Endothelial cell of umbilical vein (primary cell): ENCODE measurements around the gene FHOD1. TPM values are rescaled to one million over a fixed set of nuclear protein-coding genes. Genes with fewer than 3 reads are reported as not detected.

ENCODE experiments used
- BruUV-seq: library from RNA; stranded (reverse); fragments of 400-500 nt; replicated peaks from 2 replicates; lab custom pipeline; 2021; lab: Mats Ljungman, UMichigan
- CTCF ChIA-PET: fragments of 300-600, 350-600 bp; sonication (Branson Sonifier 250); formaldehyde crosslinking; loops from one replicate; lab custom pipeline; 2021; ENCODE audit warnings: antibody characterized with exemption, inconsistent platforms; lab: Charles Lee
- POLR2A ChIA-PET: fragments of 300-600, 350-600 bp; sonication (Branson Sonifier 250); formaldehyde crosslinking; loops from one replicate; lab custom pipeline; 2021; ENCODE audit warnings: antibody characterized with exemption, inconsistent platforms; lab: Charles Lee
- DNase-seq: peaks from one replicate; pipeline ENCODE4 v3.0.0-alpha.2; 2011; ENCODE audit warnings: low read depth, low spot score
- FAIRE-seq: peaks from 2 replicates; lab custom pipeline; 2011; peaks lifted over from hg19 to GRCh38; lab: Jason Lieb, UNC
- H2AFZ ChIP-seq: 2 replicates; pipeline ENCODE4 v1.6.0; 2012; ENCODE audit warnings: low read depth, low read length, control low read depth, inconsistent platforms
- H3K27ac ChIP-seq: 2 replicates; pipeline ENCODE4 v1.5.1; 2011; ENCODE audit warnings: low read depth, mild to moderate bottlenecking, control low read depth, low read length, moderate library complexity; ENCODE audit not compliant: insufficient read depth
- H3K27me3 ChIP-seq, 2 experiments: 2 replicates each; pipeline versions ENCODE4 v1.6.0 to v1.6.1; 2011; ENCODE audit warnings: low read length in 2 of 2, mixed read lengths in 1 of 2; ENCODE audit not compliant: control insufficient read depth in 2 of 2, insufficient read depth in 2 of 2
- H3K36me3 ChIP-seq, 2 experiments: 2 replicates in 1 of 2; 3 replicates in 1 of 2; pipeline ENCODE4 v1.5.1; 2011; ENCODE audit warnings: low read length in 2 of 2, mild to moderate bottlenecking in 1 of 2, moderate library complexity in 1 of 2; ENCODE audit not compliant: control insufficient read depth in 2 of 2, insufficient read depth in 2 of 2; ENCODE audit errors: extremely low read depth in 1 of 2
- H3K4me1 ChIP-seq: 3 replicates; pipeline ENCODE4 v1.5.1; 2011; ENCODE audit warnings: mild to moderate bottlenecking, low read length; ENCODE audit not compliant: control insufficient read depth, insufficient read depth; ENCODE audit errors: extremely low read depth
- H3K4me2 ChIP-seq: 2 replicates; pipeline ENCODE4 v1.6.1; 2011; ENCODE audit warnings: low read length, control low read depth, mixed read lengths; ENCODE audit not compliant: insufficient read depth
- H3K4me3 ChIP-seq, 3 experiments: fragments of 200-600 bp in 1 of 3; sonication (generic), shearing (Covaris generic) in 1 of 3; replicated peaks in 1 of 3; 2 replicates each; pipeline ENCODE4 v1.5.1; 2011 to 2016; ENCODE audit warnings: control low read depth in 3 of 3, low read length in 3 of 3, mild to moderate bottlenecking in 2 of 3, inconsistent platforms in 1 of 3, low read depth in 1 of 3, moderate library complexity in 1 of 3; ENCODE audit not compliant: insufficient read depth in 1 of 3
- H3K79me2 ChIP-seq: 2 replicates; pipeline ENCODE4 v1.6.0; 2012; ENCODE audit warnings: low read length, inconsistent platforms; ENCODE audit not compliant: control insufficient read depth, insufficient read depth
- H3K9ac ChIP-seq: replicated peaks from 2 replicates; pipeline ENCODE3; 2011; ENCODE audit warnings: low read length, control low read depth; ENCODE audit not compliant: insufficient read depth; ENCODE audit errors: extremely low read depth
- H3K9me1 ChIP-seq: replicated peaks from 3 replicates; pipeline ENCODE4 v1.6.0; 2011; ENCODE audit warnings: mild to moderate bottlenecking, low read length; ENCODE audit not compliant: control insufficient read depth, insufficient read depth; ENCODE audit errors: extremely low read depth
- H3K9me3 ChIP-seq: replicated peaks from 2 replicates; pipeline ENCODE4 v1.5.1; 2012; ENCODE audit warnings: low read length, inconsistent platforms; ENCODE audit not compliant: control insufficient read depth, insufficient read depth
- H4K20me1 ChIP-seq: replicated peaks from 2 replicates; pipeline ENCODE3; 2011; ENCODE audit warnings: mild to moderate bottlenecking, low read length; ENCODE audit not compliant: control insufficient read depth, insufficient read depth; ENCODE audit errors: extremely low read depth
- EZH2 ChIP-seq: IDR thresholded peaks from 2 replicates; pipeline ENCODE4 v1.6.1; 2012; ENCODE audit warnings: borderline replicate concordance, low read depth, mild to moderate bottlenecking, moderate library complexity, low read length, inconsistent platforms; ENCODE audit not compliant: severe bottlenecking
- FOS ChIP-seq: IDR thresholded peaks from 2 replicates; pipeline ENCODE4 v1.6.1; 2011; ENCODE audit warnings: mild to moderate bottlenecking, low read length, moderate library complexity, borderline replicate concordance; ENCODE audit not compliant: insufficient read depth
- GATA2 ChIP-seq: IDR thresholded peaks from 2 replicates; pipeline ENCODE4 v1.7.0; 2011; ENCODE audit warnings: low read depth, mild to moderate bottlenecking, moderate library complexity, mixed read lengths, low read length; ENCODE audit not compliant: insufficient read length, insufficient read depth
- JUN ChIP-seq: IDR thresholded peaks from 2 replicates; pipeline ENCODE4 v1.6.1; 2011; ENCODE audit warnings: borderline replicate concordance, low read depth; ENCODE audit not compliant: insufficient read length, insufficient read depth
- MYC ChIP-seq: IDR thresholded peaks from one replicate; pipeline ENCODE4 v1.6.1; 2011; ENCODE audit warnings: mild to moderate bottlenecking, low read depth, low read length
- dilution Hi-C: fragments of 300-500 bp; cut with MboI; formaldehyde crosslinking; loops from one replicate; pipeline ENCODE4 v1.15.0; 2019; ENCODE audit warnings: low sequenced_read_pairs; ENCODE audit not compliant: extremely low pct_ligation_motif_present
- intact Hi-C: fragments of 100-400 bp; cut with micrococcal nuclease; formaldehyde crosslinking; loops from one replicate; pipeline ENCODE4 v1.10.0; 2022
- polyA plus RNA-seq, 4 experiments: library from polyadenylated mRNA; depleted of rRNA in 3 of 4; stranded (reverse) in 3 of 4; unstranded in 1 of 4; fragments of >200 nt; gene quantifications; 2 replicates each; pipeline versions ENCODE4 v1.2.1 to v1.2.3, GENCODE V29; 2011 to 2012; ENCODE audit warnings: missing spikeins in 1 of 4
- total RNA-seq: library from RNA; stranded (reverse); gene quantifications from 2 replicates; pipeline ENCODE4 v1.2.3, GENCODE V29; 2021
- TF ChIP-seq, protein P1 (sequence below): IDR thresholded peaks from 2 replicates; pipeline ENCODE4 v1.6.1; 2011; ENCODE audit not compliant: insufficient read depth, insufficient read length
- TF ChIP-seq, protein P2 (sequence below), 2 donors: IDR thresholded peaks; 1 replicate in 1 of 2; 2 replicates in 1 of 2; pipeline ENCODE4 v1.5.1; 2011; ENCODE audit warnings: low read length in 2 of 2, mild to moderate bottlenecking in 2 of 2, moderate library complexity in 2 of 2, control low read depth in 1 of 2, inconsistent platforms in 1 of 2, low read depth in 1 of 2; ENCODE audit not compliant: insufficient read depth in 1 of 2; ENCODE audit errors: extremely low read depth in 1 of 2

The FHOD1 gene
- total and polyA plus RNA-seq, 2 donors (not counting 3 experiments of a cell fraction or from before 2014, with no cell fraction given), result 63.6 to 124 TPM

DNA sequence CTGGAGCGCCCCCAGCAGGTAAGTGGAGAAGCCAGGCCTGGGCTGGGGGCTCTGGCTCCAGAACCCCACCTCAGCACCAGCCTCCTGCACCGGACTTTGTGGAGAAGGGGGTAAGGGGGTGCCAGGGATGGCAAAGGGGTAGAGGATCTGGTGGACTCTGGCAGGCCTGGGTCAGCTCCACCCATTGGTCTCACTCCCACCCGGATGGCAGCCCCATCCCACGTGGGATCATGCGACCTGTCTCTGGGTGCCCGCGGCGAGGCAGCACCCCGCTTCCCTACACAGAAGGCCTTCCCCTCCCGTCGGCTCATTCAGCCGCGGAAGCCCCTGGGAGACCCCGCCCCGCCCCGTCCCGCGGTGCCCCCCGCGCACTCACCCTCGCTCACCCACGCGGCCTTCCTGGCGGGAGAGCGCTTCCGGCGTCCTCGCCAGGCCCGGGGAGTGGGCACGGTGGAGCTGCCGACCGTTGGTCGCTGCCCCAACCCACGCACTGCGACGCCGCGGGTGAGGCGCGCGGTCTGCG, 31.6 kb upstream of the FHOD1 start:
- Histone ChIP-seq H3K4me2 (peak overlapping the region; percentile 59), H2AFZ (peak overlapping the region; percentile 71), H4K20me1 (no peaks in the 10 kb centered on the region), H3K27me3 (no peaks in the 10 kb centered on the region), H3K9ac (peak overlapping the region; percentile 71), H3K36me3 (peaks cover 0 to 3% of the 10 kb centered on the region in 2 experiments), H3K9me1 (no peaks in the 10 kb centered on the region), H3K4me3 (peak overlapping the region; percentile 16 to 60 (median 51)), H3K79me2 (peaks cover 9% of the 10 kb centered on the region), H3K9me3 (no peaks in the 10 kb centered on the region), H3K4me1 (peaks cover 21% of the 10 kb centered on the region), H3K27ac (peak overlapping the region; percentile 78)
- dilution Hi-C loops (no loop called here), intact Hi-C loops (loop anchor here (1.0 to 5.0 kb wide), 5 partner anchors 33 to 188 kb away; partner anchors contain the start of genes TPPP3 and ZDHHC1)
- peak; percentile 37 for FAIRE-seq
- POLR2A ChIA-PET, result interaction anchor here (0.5 kb wide), 2 partner anchors 12 to 145 kb away, joined by 3 to 7 read pairs; no protein-coding TSS in a partner anchor
- BruUV-seq, result no TSS peak
- CTCF ChIA-PET, result interaction anchor here (0.8 to 3.5 kb wide), 11 partner anchors 9 to 120 kb away, joined by 3 to 35 read pairs (median 5); partner anchors contain the start of gene FHOD1
- DNase-seq, result no peak
- TF ChIP-seq EZH2 (no peak), JUN (no peak), FOS (no peak), GATA2 (no peak), MYC (no peak)
- TF ChIP-seq, protein P1, sequence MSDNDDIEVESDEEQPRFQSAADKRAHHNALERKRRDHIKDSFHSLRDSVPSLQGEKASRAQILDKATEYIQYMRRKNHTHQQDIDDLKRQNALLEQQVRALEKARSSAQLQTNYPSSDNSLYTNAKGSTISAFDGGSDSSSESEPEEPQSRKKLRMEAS, result no peak
- TF ChIP-seq, protein P2, sequence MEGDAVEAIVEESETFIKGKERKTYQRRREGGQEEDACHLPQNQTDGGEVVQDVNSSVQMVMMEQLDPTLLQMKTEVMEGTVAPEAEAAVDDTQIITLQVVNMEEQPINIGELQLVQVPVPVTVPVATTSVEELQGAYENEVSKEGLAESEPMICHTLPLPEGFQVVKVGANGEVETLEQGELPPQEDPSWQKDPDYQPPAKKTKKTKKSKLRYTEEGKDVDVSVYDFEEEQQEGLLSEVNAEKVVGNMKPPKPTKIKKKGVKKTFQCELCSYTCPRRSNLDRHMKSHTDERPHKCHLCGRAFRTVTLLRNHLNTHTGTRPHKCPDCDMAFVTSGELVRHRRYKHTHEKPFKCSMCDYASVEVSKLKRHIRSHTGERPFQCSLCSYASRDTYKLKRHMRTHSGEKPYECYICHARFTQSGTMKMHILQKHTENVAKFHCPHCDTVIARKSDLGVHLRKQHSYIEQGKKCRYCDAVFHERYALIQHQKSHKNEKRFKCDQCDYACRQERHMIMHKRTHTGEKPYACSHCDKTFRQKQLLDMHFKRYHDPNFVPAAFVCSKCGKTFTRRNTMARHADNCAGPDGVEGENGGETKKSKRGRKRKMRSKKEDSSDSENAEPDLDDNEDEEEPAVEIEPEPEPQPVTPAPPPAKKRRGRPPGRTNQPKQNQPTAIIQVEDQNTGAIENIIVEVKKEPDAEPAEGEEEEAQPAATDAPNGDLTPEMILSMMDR (IDR thresholded peaks at IDR 0.05; ENCODE audit: extremely low read depth in 1 of 2, insufficient read depth in 1 of 2, low read depth in 1 of 2, low read length in 2 of 2), result peak in 1 of 2 donors; percentile 36
